Upper lobe of left lung (tissue), 4 donors: ENCODE measurements around the gene ESYT2.

Experiments
- CTCF ChIP-seq, 6 experiments: fragments of 450-650 bp in 4 of 6; fragments of 200-600 bp in 2 of 6; sonication (generic) in 2 of 6; IDR thresholded peaks; one replicate each; pipeline ENCODE4 v1.5.1; 2016 to 2019; ENCODE audit warnings: antibody characterized with exemption in 6 of 6
- EP300 ChIP-seq, 4 donors: sonication (generic); formaldehyde crosslinking; IDR thresholded peaks; one replicate each; pipeline ENCODE4 v1.5.1; 2017; ENCODE audit warnings: antibody characterized with exemption in 4 of 4, control low read depth in 2 of 4
- POLR2A ChIP-seq, 4 donors: fragments of 450-650 bp; IDR thresholded peaks; one replicate each; pipeline ENCODE4 v1.5.1; 2016 to 2017; ENCODE audit warnings: antibody characterized with exemption in 4 of 4, mild to moderate bottlenecking in 2 of 4
- POLR2AphosphoS5 ChIP-seq, 2 donors: sonication (generic); formaldehyde crosslinking; IDR thresholded peaks; one replicate each; pipeline ENCODE4 v1.5.1; 2017; ENCODE audit warnings: antibody characterized with exemption in 2 of 2

DNA sequence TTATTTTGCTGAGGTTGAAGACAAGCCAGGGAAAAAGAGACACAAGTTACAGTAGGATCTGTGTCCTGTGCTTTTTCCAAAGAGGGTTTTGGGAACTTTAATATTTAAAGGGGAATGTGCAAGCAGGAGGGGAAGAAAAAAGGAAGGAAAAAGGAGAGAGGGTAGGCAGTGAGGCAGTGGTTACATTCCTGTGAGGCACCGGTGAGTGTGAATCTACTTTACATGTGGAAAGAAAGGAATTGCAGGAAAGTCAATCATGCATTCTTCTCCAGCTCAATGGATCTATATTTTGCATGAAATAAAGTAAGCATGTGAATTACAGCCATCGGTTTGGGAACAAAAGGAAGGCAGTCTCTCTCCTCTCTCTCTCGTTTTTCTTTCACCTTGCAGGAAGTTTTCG is 14.5 kb upstream of the ESYT2 start:
- TF ChIP-seq CTCF (IDR thresholded peaks at IDR 0.05) (no peak), POLR2A (IDR thresholded peaks at IDR 0.05) (no peak), EP300 (IDR thresholded peaks at IDR 0.05) (no peak), POLR2AphosphoS5 (IDR thresholded peaks at IDR 0.05) (no peak)
